GM23248 (cell line): ENCODE data around the gene PPP2R5A. TPM values are rescaled to one million over a fixed set of nuclear protein-coding genes. Genes with fewer than 3 reads are reported as not detected.

Source experiments
- DNase-seq: peaks from one replicate; pipeline ENCODE4 v3.0.0-alpha.2; 2015
- H2AFZ ChIP-seq: fragments of 200-600 bp; sonication (generic); 2 replicates; pipeline ENCODE4 v1.6.1; 2016; ENCODE audit warnings: antibody characterized with exemption
- H3F3A ChIP-seq: fragments of 200-600 bp; sonication (generic); 2 replicates; pipeline ENCODE4 v1.6.1; 2016; ENCODE audit warnings: mild to moderate bottlenecking, antibody characterized with exemption, mixed run types; ENCODE audit not compliant: insufficient read depth
- H3K27ac ChIP-seq: fragments of 200-600 bp; sonication (generic); 2 replicates; pipeline ENCODE4 v1.5.1; 2016; ENCODE audit warnings: mild to moderate bottlenecking
- H3K27me3 ChIP-seq: fragments of 200-600 bp; sonication (generic); replicated peaks from 2 replicates; pipeline ENCODE4 v1.6.1; 2016; ENCODE audit warnings: mild to moderate bottlenecking; ENCODE audit not compliant: insufficient read depth
- H3K36me3 ChIP-seq: fragments of 200-600 bp; sonication (generic); 2 replicates; pipeline ENCODE4 v1.6.1; 2016; ENCODE audit warnings: low read depth, mild to moderate bottlenecking
- H3K4me1 ChIP-seq: fragments of 200-600 bp; sonication (generic); 2 replicates; pipeline ENCODE4 v1.6.1; 2016; ENCODE audit warnings: mild to moderate bottlenecking; ENCODE audit not compliant: insufficient read depth
- H3K4me2 ChIP-seq: fragments of 200-600 bp; sonication (generic); one replicate; pipeline ENCODE4 v1.6.1; 2016; ENCODE audit warnings: mild to moderate bottlenecking; ENCODE audit not compliant: unreplicated experiment
- H3K4me3 ChIP-seq: fragments of 200-600 bp; sonication (generic); 2 replicates; pipeline ENCODE4 v1.5.1; 2016; ENCODE audit warnings: mild to moderate bottlenecking
- H3K79me2 ChIP-seq: fragments of 200-600 bp; sonication (generic); 2 replicates; pipeline ENCODE4 v1.6.1; 2016; ENCODE audit warnings: mild to moderate bottlenecking; ENCODE audit not compliant: insufficient read depth
- H3K9ac ChIP-seq: fragments of 200-600 bp; sonication (generic); 2 replicates; pipeline ENCODE4 v1.6.1; 2016; ENCODE audit warnings: mild to moderate bottlenecking
- H3K9me2 ChIP-seq: fragments of 200-600 bp; sonication (generic); 2 replicates; pipeline ENCODE4 v1.6.1; 2016; ENCODE audit warnings: mixed run types, mild to moderate bottlenecking, moderate library complexity; ENCODE audit not compliant: insufficient read depth
- H3K9me3 ChIP-seq: fragments of 200-600 bp; sonication (generic); one replicate; pipeline ENCODE4 v1.6.1; 2017; ENCODE audit warnings: low read depth
- H4K20me1 ChIP-seq: fragments of 200-600 bp; sonication (generic); 2 replicates; pipeline ENCODE4 v1.6.0; 2016; ENCODE audit not compliant: insufficient read depth
- EZH2 ChIP-seq: fragments of 200-600 bp; sonication (generic); IDR thresholded peaks from 2 replicates; pipeline ENCODE4 v1.6.1; 2018; ENCODE audit warnings: antibody characterized with exemption, mild to moderate bottlenecking; ENCODE audit not compliant: insufficient read depth, poor library complexity, severe bottlenecking
- EZH2phosphoT487 ChIP-seq: fragments of 200-600 bp; sonication (generic); IDR thresholded peaks from 2 replicates; pipeline ENCODE4 v1.6.1; 2018; ENCODE audit warnings: antibody characterized with exemption, moderate library complexity, mild to moderate bottlenecking, low read depth; ENCODE audit not compliant: insufficient read depth
- WGBS, 2 experiments: methylation state at CpG; one replicate each; pipeline ENCODE4 v1.1.6; 2015 to 2017; ENCODE audit warnings: low lambda C conversion rate in 2 of 2, low coverage in 1 of 2; ENCODE audit errors: missing lambda C conversion rate in 2 of 2; 5-methylcytosine and 5-hydroxymethylcytosine counted together
- in situ Hi-C: fragments of 300-500 bp; cut with MboI; formaldehyde crosslinking; loops from 2 replicates; pipeline ENCODE4 v1.15.0; 2020
- polyA plus RNA-seq: library from polyadenylated mRNA; unstranded; fragments of >200 nt; fragmentation: Nextera tagmentation; extraction: Ambion mirVana; gene quantifications from 2 replicates; pipeline ENCODE4 v1.2.1, GENCODE V29; 2016
- small RNA-seq: library from RNA; depleted of rRNA; stranded (forward); fragments of <200 nt; gene quantifications from one replicate; pipeline ENCODE3, GENCODE V24; 2014; ENCODE audit warnings: low read depth, low replicate concordance
- total RNA-seq: library from RNA; depleted of rRNA; stranded (reverse); fragments of >200 nt; shearing (Covaris generic); gene quantifications from 2 replicates; pipeline ENCODE4 v1.2.3, GENCODE V29; 2014; rRNA removed

PPP2R5A gene
- total and polyA plus RNA-seq, 2 experiments from 2014 or later = 13.9 to 31.7 TPM

DNA sequence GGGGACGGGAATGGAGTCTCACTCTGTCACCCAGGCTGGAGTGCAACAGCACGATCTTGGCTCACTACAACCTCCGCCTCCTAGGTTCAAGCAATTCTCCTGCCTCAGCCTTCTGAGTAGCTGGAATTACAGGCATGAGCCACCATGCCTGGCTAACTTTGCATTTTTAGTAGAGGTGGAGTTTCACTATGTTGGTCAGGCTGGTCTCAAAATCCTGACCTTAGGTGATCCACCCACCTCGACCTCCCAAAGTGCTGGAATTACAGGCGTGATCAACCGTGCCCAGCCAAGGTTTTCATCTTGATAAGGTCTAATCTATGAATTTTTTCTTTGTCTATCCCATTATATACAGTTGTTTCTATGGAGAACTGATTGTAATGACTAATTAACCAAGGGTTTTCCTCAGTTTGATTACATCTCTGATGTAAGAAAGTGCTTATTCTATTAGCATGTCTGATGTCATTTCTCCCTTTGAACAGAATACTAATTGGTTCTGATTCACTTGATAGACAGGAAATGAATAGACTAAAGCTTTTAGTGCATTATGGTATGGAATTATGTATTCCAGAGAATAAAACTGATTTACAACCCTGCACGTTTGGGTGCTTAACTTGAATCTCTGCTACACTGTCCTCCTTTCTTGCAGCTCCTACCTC lies 117.6 kb downstream of the PPP2R5A start:
- no peak overlapping the region for H2AFZ ChIP-seq
- no peaks in the 10 kb centered on the region for H3K9me3 ChIP-seq
- no peaks in the 10 kb centered on the region for H3K27me3 ChIP-seq
- H3K4me1 ChIP-seq = no peaks in the 10 kb centered on the region; the same call in 1 of the 2 replicates
- no peak for DNase-seq
- in situ Hi-C loops = no loop called here
- H3K9me2 ChIP-seq = no peaks in the 10 kb centered on the region
- TF ChIP-seq EZH2phosphoT487 = no peak
- TF ChIP-seq EZH2 = no peak
- no peak overlapping the region for H3K4me3 ChIP-seq
- peaks cover 15% of the 10 kb centered on the region; the same call in 1 of the 2 replicates for H3F3A ChIP-seq
- no peaks in the 10 kb centered on the region for H3K79me2 ChIP-seq
- H3K36me3 ChIP-seq = no peaks in the 10 kb centered on the region
- H4K20me1 ChIP-seq = no peaks in the 10 kb centered on the region
- no peak overlapping the region for H3K27ac ChIP-seq
- H3K4me2 ChIP-seq = no peak overlapping the region
- H3K9ac ChIP-seq = no peak overlapping the region
- 89% methylated on average over 7 of the region's 7 CpGs for WGBS, 2 experiments

GRCh38 chr1:212410231-212410820 lies 125.1 kb downstream of the PPP2R5A start:
- WGBS, 2 experiments = 90 to 93% methylated on average over 8 of the region's 8 CpGs
- H3K79me2 ChIP-seq = no peaks in the 10 kb centered on the region
- no peaks in the 10 kb centered on the region for H3K4me1 ChIP-seq
- H3K9ac ChIP-seq = no peak overlapping the region
- H3K9me3 ChIP-seq = no peaks in the 10 kb centered on the region
- DNase-seq = no peak
- no peak overlapping the region for H3K4me3 ChIP-seq
- H2AFZ ChIP-seq = no peak overlapping the region
- TF ChIP-seq EZH2phosphoT487 (no peak), EZH2 (no peak)
- no peaks in the 10 kb centered on the region for H3F3A ChIP-seq
- no peaks in the 10 kb centered on the region for H3K9me2 ChIP-seq
- H4K20me1 ChIP-seq = no peaks in the 10 kb centered on the region
- in situ Hi-C loops = no loop called here
- H3K4me2 ChIP-seq = no peak overlapping the region
- no peaks in the 10 kb centered on the region for H3K27me3 ChIP-seq
- no peak overlapping the region for H3K27ac ChIP-seq
- H3K36me3 ChIP-seq = no peaks in the 10 kb centered on the region

Small RNAs within 50 kb of the gene (small RNA-seq; reads per million reads assigned to genes)
- gene SNORA16B = not detected

Other genes with a start within 250 kb of the PPP2R5A start
- 9.6 and 12.1 TPM in 2 replicates for gene INTS7, start 249.9 kb upstream of the PPP2R5A start, total RNA-seq
- 9.8 and 11.8 TPM in 2 replicates for gene INTS7, start 249.9 kb upstream of the PPP2R5A start, polyA plus RNA-seq
- gene DTL, start 249.7 kb upstream of the PPP2R5A start, total RNA-seq = 8.2 and 10.5 TPM in 2 replicates
- gene DTL, start 249.7 kb upstream of the PPP2R5A start, polyA plus RNA-seq = 7.6 and 9.7 TPM in 2 replicates
- 4.4 and 6.9 TPM in 2 replicates for gene PACC1, start 129.5 kb downstream of the PPP2R5A start, total RNA-seq
- gene PACC1, start 129.5 kb downstream of the PPP2R5A start, polyA plus RNA-seq = 4.7 and 5.4 TPM in 2 replicates
- 63.2 and 86.9 TPM in 2 replicates for gene NENF, start 147.5 kb downstream of the PPP2R5A start, total RNA-seq
- 160 and 162 TPM in 2 replicates for gene NENF, start 147.5 kb downstream of the PPP2R5A start, polyA plus RNA-seq